ENCODE results near the gene TUBB6.

Gene TUBB6

GRCh38 chr18:12315911-12316310, 7.9 kb downstream of the TUBB6 start:
- no peak for DNase-seq

GRCh38 chr18:12317664-12318333, 9.8 kb downstream of the TUBB6 start:
- DNase-seq, result no peak

GRCh38 chr18:12318334-12318697, 10.3 kb downstream of the TUBB6 start:
- DNase-seq, result no peak

GRCh38 chr18:12318857-12319256, 10.8 kb downstream of the TUBB6 start:
- DNase-seq, result no peak

- no peak for DNase-seq
Observed at GRCh38 chr18:12321333-12321732, 13.3 kb downstream of the TUBB6 start.

- DNase-seq, result no peak
Observed at GRCh38 chr18:12324991-12325725, 17.1 kb downstream of the TUBB6 start.

- no peak for DNase-seq
Observed at GRCh38 chr18:12325726-12326245, 17.7 kb downstream of the TUBB6 start.

GRCh38 chr18:12326711-12327460, 18.8 kb downstream of the TUBB6 start:
- DNase-seq, result no peak

GRCh38 chr18:12327510-12328178, 19.6 kb downstream of the TUBB6 start:
- DNase-seq, result peak; percentile 29 to 73

GRCh38 chr18:12328179-12328823, 20.3 kb downstream of the TUBB6 start:
- DNase-seq, result no peak

GRCh38 chr18:12329125-12329698, 21.2 kb downstream of the TUBB6 start:
- DNase-seq, result no peak

- DNase-seq, result no peak
Observed at GRCh38 chr18:12330766-12331165, 22.7 kb downstream of the TUBB6 start.

- no peak for DNase-seq
Observed at GRCh38 chr18:12333506-12334290, 25.7 kb downstream of the TUBB6 start.

- DNase-seq, result no peak
Observed at GRCh38 chr18:12334366-12334808, 26.3 kb downstream of the TUBB6 start.

GRCh38 chr18:12334863-12335262, 26.8 kb downstream of the TUBB6 start:
- DNase-seq, result no peak

- DNase-seq, result no peak
Observed at GRCh38 chr18:12335503-12335902, 27.5 kb downstream of the TUBB6 start.

- no peak for DNase-seq
Observed at GRCh38 chr18:12336171-12336613, 28.2 kb downstream of the TUBB6 start.

- DNase-seq, result no peak
Observed at GRCh38 chr18:12336887-12337286, 28.8 kb downstream of the TUBB6 start.

- no peak for DNase-seq
Observed at GRCh38 chr18:12338382-12338781, 30.3 kb downstream of the TUBB6 start.

GRCh38 chr18:12340945-12341660, 33.1 kb downstream of the TUBB6 start:
- no peak for DNase-seq

Measured in NCI-H526 (cell line).